ENCODE data around the gene CCDC13. TPM values are rescaled to one million over a fixed set of nuclear protein-coding genes. Genes with fewer than 3 reads are reported as not detected.

The CCDC13 gene
- total and polyA plus RNA-seq, 2 of the 13 experiments (the other 11 are each of a cell fraction or from before 2014, with no cell fraction given): 0.22 to 0.51 TPM

DNA sequence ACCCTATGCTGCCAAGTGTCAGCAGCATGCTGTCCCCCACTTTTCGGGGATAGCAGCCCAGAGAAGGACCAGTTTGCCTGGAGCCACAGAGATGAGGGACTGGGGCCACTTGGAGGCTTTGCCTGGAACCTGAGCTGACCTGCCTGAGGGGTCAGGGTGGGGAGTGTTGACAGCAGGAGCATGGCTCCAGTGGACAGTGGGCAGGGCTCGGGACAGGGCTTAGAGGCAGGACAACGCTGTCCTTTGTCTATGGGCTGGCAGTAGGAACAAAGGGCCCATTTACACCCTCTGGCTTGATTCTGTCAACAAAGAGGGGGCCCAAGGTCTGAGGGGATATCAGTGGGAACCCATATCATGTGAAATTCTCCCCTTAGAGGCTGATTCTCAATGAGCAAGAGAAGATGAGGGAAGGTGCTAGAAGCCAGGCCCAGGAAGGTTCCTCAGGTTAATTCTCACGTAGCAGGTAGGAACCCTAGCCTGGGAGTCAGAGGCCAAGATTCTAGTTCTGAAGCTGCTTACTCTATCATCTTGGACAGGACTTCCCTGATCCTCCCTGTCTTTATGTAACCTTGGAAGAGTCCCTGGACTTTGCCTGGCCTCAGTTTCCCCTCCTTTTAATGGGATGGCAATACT, 40.7 kb downstream of the CCDC13 start (continued):
- TF ChIP-seq ZNF841 (CRISPR knock-in tag; IDR thresholded peaks at IDR 0.05; ENCODE audit: borderline replicate concordance) (no peak), SUZ12 (IDR thresholded peaks at IDR 0.05; ENCODE audit: low read depth, low read length) (no peak), ZNF629 (CRISPR knock-in tag; conservative IDR thresholded peaks at IDR 0.05) (peak; percentile 69), NFIC (IDR thresholded peaks at IDR 0.05; ENCODE audit: low read length) (peak; percentile 58; the same call in 1 of the 2 replicates), ATF1 (CRISPR knock-in tag; IDR thresholded peaks at IDR 0.05) (no peak), PREB (CRISPR knock-in tag; IDR thresholded peaks at IDR 0.05) (no peak), CREB3 (CRISPR knock-in tag; IDR thresholded peaks at IDR 0.05) (no peak), HDAC2 (CRISPR knock-in tag; IDR thresholded peaks at IDR 0.05) (peak; percentile 76), DR1 (CRISPR knock-in tag; IDR thresholded peaks at IDR 0.05) (no peak), EHMT2 (IDR thresholded peaks at IDR 0.05; ENCODE audit: borderline replicate concordance, low read depth, low read length) (0 out of 2 replicates have a peak, but pooled peaks have one; percentile 68), ZNF557 (CRISPR knock-in tag; IDR thresholded peaks at IDR 0.05) (0 out of 2 replicates have a peak, but pooled peaks have one; percentile 48), ASH2L (IDR thresholded peaks at IDR 0.05; ENCODE audit: insufficient read length, low read depth, low read length) (peak; percentile 96), ZBTB21 (CRISPR knock-in tag; IDR thresholded peaks at IDR 0.05) (no peak), ARNT2 (CRISPR knock-in tag; IDR thresholded peaks at IDR 0.05; ENCODE audit: low read depth) (0 out of 2 replicates have a peak, but pooled peaks have one; percentile 65), ZNF564 (CRISPR knock-in tag; IDR thresholded peaks at IDR 0.05) (no peak), KLF16 (CRISPR knock-in tag; IDR thresholded peaks at IDR 0.05) (no peak), TBX2 (CRISPR knock-in tag; IDR thresholded peaks at IDR 0.05; ENCODE audit: borderline replicate concordance) (peak; percentile 92), ZBTB14 (CRISPR knock-in tag; IDR thresholded peaks at IDR 0.05) (no peak), SIN3A (IDR thresholded peaks at IDR 0.05; ENCODE audit: borderline replicate concordance, low read depth, low read length) (0 out of 2 replicates have a peak, but pooled peaks have one; percentile 30)
- TF ChIP-seq, protein P1, sequence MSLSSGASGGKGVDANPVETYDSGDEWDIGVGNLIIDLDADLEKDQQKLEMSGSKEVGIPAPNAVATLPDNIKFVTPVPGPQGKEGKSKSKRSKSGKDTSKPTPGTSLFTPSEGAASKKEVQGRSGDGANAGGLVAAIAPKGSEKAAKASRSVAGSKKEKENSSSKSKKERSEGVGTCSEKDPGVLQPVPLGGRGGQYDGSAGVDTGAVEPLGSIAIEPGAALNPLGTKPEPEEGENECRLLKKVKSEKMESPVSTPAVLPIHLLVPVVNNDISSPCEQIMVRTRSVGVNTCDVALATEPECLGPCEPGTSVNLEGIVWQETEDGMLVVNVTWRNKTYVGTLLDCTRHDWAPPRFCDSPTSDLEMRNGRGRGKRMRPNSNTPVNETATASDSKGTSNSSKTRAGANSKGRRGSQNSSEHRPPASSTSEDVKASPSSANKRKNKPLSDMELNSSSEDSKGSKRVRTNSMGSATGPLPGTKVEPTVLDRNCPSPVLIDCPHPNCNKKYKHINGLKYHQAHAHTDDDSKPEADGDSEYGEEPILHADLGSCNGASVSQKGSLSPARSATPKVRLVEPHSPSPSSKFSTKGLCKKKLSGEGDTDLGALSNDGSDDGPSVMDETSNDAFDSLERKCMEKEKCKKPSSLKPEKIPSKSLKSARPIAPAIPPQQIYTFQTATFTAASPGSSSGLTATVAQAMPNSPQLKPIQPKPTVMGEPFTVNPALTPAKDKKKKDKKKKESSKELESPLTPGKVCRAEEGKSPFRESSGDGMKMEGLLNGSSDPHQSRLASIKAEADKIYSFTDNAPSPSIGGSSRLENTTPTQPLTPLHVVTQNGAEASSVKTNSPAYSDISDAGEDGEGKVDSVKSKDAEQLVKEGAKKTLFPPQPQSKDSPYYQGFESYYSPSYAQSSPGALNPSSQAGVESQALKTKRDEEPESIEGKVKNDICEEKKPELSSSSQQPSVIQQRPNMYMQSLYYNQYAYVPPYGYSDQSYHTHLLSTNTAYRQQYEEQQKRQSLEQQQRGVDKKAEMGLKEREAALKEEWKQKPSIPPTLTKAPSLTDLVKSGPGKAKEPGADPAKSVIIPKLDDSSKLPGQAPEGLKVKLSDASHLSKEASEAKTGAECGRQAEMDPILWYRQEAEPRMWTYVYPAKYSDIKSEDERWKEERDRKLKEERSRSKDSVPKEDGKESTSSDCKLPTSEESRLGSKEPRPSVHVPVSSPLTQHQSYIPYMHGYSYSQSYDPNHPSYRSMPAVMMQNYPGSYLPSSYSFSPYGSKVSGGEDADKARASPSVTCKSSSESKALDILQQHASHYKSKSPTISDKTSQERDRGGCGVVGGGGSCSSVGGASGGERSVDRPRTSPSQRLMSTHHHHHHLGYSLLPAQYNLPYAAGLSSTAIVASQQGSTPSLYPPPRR (CRISPR knock-in tag; IDR thresholded peaks at IDR 0.05; ENCODE audit: borderline replicate concordance): peak; percentile 48; the same call in 1 of the 2 replicates
- TF ChIP-seq, protein P2, sequence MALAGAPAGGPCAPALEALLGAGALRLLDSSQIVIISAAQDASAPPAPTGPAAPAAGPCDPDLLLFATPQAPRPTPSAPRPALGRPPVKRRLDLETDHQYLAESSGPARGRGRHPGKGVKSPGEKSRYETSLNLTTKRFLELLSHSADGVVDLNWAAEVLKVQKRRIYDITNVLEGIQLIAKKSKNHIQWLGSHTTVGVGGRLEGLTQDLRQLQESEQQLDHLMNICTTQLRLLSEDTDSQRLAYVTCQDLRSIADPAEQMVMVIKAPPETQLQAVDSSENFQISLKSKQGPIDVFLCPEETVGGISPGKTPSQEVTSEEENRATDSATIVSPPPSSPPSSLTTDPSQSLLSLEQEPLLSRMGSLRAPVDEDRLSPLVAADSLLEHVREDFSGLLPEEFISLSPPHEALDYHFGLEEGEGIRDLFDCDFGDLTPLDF (CRISPR knock-in tag; IDR thresholded peaks at IDR 0.05): no peak

All from HepG2 (cell line).